Mucosa of descending colon (tissue), 3 donors: ENCODE data around the gene WHRN. TPM values are rescaled to one million over a fixed set of nuclear protein-coding genes. Genes with fewer than 3 reads are reported as not detected.
A peak's percentile ranks its signal among the peaks of the same experiment; 100 is the strongest.

Experiments used
- ATAC-seq: fragments of 200-7000 bp; cut with Tn5 transposase; one replicate; pipeline ENCODE4 v1.9.1; 2020; ENCODE audit warnings: mild to moderate bottlenecking, moderate library complexity
- DNase-seq, 3 donors: peaks; one replicate each; pipeline ENCODE4 v3.0.0-alpha.2; 2020
- H3K36me3 ChIP-seq: fragments of 200-600 bp; one replicate; pipeline ENCODE4 v1.8.0; 2021; ENCODE audit warnings: low read depth, mild to moderate bottlenecking
- H3K4me1 ChIP-seq: fragments of 200-600 bp; one replicate; pipeline ENCODE4 v1.8.0; 2021; ENCODE audit warnings: low read depth, mild to moderate bottlenecking
- H3K4me3 ChIP-seq: fragments of 200-600 bp; one replicate; pipeline ENCODE4 v1.8.0; 2021; ENCODE audit warnings: mild to moderate bottlenecking
- H3K9me3 ChIP-seq: fragments of 200-600 bp; one replicate; pipeline ENCODE4 v1.8.0; 2021; ENCODE audit warnings: mild to moderate bottlenecking
- CTCF ChIP-seq: fragments of 200-600 bp; IDR thresholded peaks from one replicate; pipeline ENCODE4 v1.8.0; 2022; ENCODE audit warnings: antibody characterized with exemption, mild to moderate bottlenecking
- intact Hi-C, 2 donors: fragments of 100-400 bp; cut with DNase I in 1 of 2; cut with micrococcal nuclease in 1 of 2; formaldehyde crosslinking; loops; one replicate each; pipeline versions ENCODE4 v1.11.0 to v1.11.1; 2022; cut with DNase I, micrococcal nuclease
- total RNA-seq, 3 donors: library from RNA; stranded (reverse); fragmentation: NEBNext Ultra II Directional in 2 of 3; extraction: Animal tissue kit (Norgen Biotek cat#: 25700) in 2 of 3; gene quantifications; one replicate each; pipeline versions ENCODE4 v1.2.1 to v1.2.4, GENCODE V29; 2021 to 2023
- donor health status: DM: no; HTN: no; CAD: no; lungs with moderate emphysema.
- donor health status: DM: no; HTN: no; CAD: no.
- donor health status: DM: no; HTN: yes; CAD: no.

The WHRN gene
- total RNA-seq, 3 donors from 2014 or later: 2.8 to 19.1 (median 4.7) TPM

- Histone ChIP-seq H3K9me3 (no peaks in the 10 kb centered on the region), H3K36me3 (peaks cover 19% of the 10 kb centered on the region), H3K4me3 (no peak overlapping the region), H3K4me1 (peaks cover 20% of the 10 kb centered on the region)
- no peak for TF ChIP-seq CTCF
- intact Hi-C loops: no loop called here
- no peak for ATAC-seq
- DNase-seq: no peak
These were observed 140.1 kb downstream of the WHRN start for GRCh38 chr9:114365194-114365593.

- peaks cover 27% of the 10 kb centered on the region for H3K36me3 ChIP-seq
- peaks cover 20% of the 10 kb centered on the region for H3K4me1 ChIP-seq
- no peak for TF ChIP-seq CTCF
- DNase-seq: no peak
- no peak overlapping the region for H3K4me3 ChIP-seq
- peak; percentile 3 for ATAC-seq
- intact Hi-C loops: no loop called here
- H3K9me3 ChIP-seq: no peaks in the 10 kb centered on the region
These were observed 140.9 kb downstream of the WHRN start for GRCh38 chr9:114364134-114365041.

- TF ChIP-seq CTCF: no peak
- Histone ChIP-seq H3K4me1 (peaks cover 20% of the 10 kb centered on the region), H3K9me3 (no peaks in the 10 kb centered on the region), H3K4me3 (no peak overlapping the region), H3K36me3 (peaks cover 32% of the 10 kb centered on the region)
- ATAC-seq: no peak
- intact Hi-C loops: no loop called here
- DNase-seq: no peak
These were observed 141.8 kb downstream of the WHRN start for GRCh38 chr9:114363424-114363823.

GRCh38 chr9:114362394-114362793, 142.9 kb downstream of the WHRN start:
- no peak for TF ChIP-seq CTCF
- Histone ChIP-seq H3K9me3 (no peaks in the 10 kb centered on the region), H3K4me1 (peaks cover 17% of the 10 kb centered on the region), H3K36me3 (peaks cover 37% of the 10 kb centered on the region), H3K4me3 (no peak overlapping the region)
- DNase-seq (no peak), ATAC-seq (no peak)
- intact Hi-C loops: no loop called here

GRCh38 chr9:114361542-114361941, 143.7 kb downstream of the WHRN start:
- ATAC-seq (no peak), DNase-seq (no peak)
- H3K4me3 ChIP-seq: no peak overlapping the region
- peaks cover 35% of the 10 kb centered on the region for H3K36me3 ChIP-seq
- no peaks in the 10 kb centered on the region for H3K9me3 ChIP-seq
- intact Hi-C loops: no loop called here
- H3K4me1 ChIP-seq: peaks cover 9% of the 10 kb centered on the region
- TF ChIP-seq CTCF: no peak
